Esophagus muscularis mucosa (tissue), 4 donors: ENCODE data around the gene PTX4. TPM values are rescaled to one million over a fixed set of nuclear protein-coding genes. Genes with fewer than 3 reads are reported as not detected.

Source experiments
- DNase-seq: peaks from one replicate; pipeline ENCODE4 v3.0.0-alpha.2; 2017; ENCODE audit errors: extremely low spot score
- H3K27ac ChIP-seq, 4 donors: fragments of 200-600 bp; sonication (generic); replicated peaks in 1 of 4; 1 replicate in 3 of 4; 2 replicates in 1 of 4; pipeline ENCODE4 v1.5.1; 2016 to 2019; ENCODE audit warnings: mild to moderate bottlenecking in 1 of 4
- H3K27me3 ChIP-seq, 4 donors: fragments of 200-600 bp; sonication (generic); one replicate each; pipeline versions ENCODE4 v1.5.1 to v1.6.0; 2016 to 2019
- H3K36me3 ChIP-seq, 4 donors: fragments of 200-600 bp; sonication (generic); one replicate each; pipeline ENCODE4 v1.5.1; 2016 to 2019
- H3K4me1 ChIP-seq, 4 donors: fragments of 200-600 bp; sonication (generic); one replicate each; pipeline ENCODE4 v1.5.1; 2016 to 2019
- H3K4me3 ChIP-seq, 4 donors: fragments of 200-600 bp; sonication (generic); 1 replicate in 2 of 4; 2 replicates in 2 of 4; pipeline ENCODE4 v1.5.1; 2016 to 2019; ENCODE audit warnings: mild to moderate bottlenecking in 4 of 4, moderate library complexity in 1 of 4
- H3K9me3 ChIP-seq, 4 donors: fragments of 200-600 bp; sonication (generic); 1 replicate in 3 of 4; 2 replicates in 1 of 4; pipeline ENCODE4 v1.5.1; 2016 to 2019
- EP300 ChIP-seq: sonication (generic); formaldehyde crosslinking; IDR thresholded peaks from one replicate; pipeline ENCODE4 v1.6.1; 2017; ENCODE audit warnings: antibody characterized with exemption
- POLR2A ChIP-seq: fragments of 450-650 bp; IDR thresholded peaks from one replicate; pipeline ENCODE4 v1.6.1; 2017; ENCODE audit warnings: antibody characterized with exemption, moderate library complexity, mild to moderate bottlenecking, low read depth
- POLR2AphosphoS5 ChIP-seq, 2 donors: sonication (generic); formaldehyde crosslinking; IDR thresholded peaks; one replicate each; pipeline ENCODE4 v1.6.1; 2017; ENCODE audit warnings: antibody characterized with exemption in 2 of 2
- WGBS: methylation state at CpG from one replicate; pipeline ENCODE4 v1.1.5; 2018; 5-methylcytosine and 5-hydroxymethylcytosine counted together
- intact Hi-C: fragments of 100-400 bp; cut with DNase I; formaldehyde crosslinking; loops from one replicate; pipeline ENCODE4 v1.15.1; 2023
- total RNA-seq, 4 donors: library from RNA; depleted of rRNA; stranded (reverse); fragments of >200 nt; gene quantifications; one replicate each; pipeline versions ENCODE4 v1.1.0 to v1.2.1, GENCODE V29; 2016
- TF ChIP-seq, protein P1 (sequence below), 3 experiments: fragments of 200-600 bp in 2 of 3; fragments of 450-650 bp in 1 of 3; sonication (generic) in 2 of 3; IDR thresholded peaks; one replicate each; pipeline ENCODE4 v1.5.1; 2017 to 2019; ENCODE audit warnings: antibody characterized with exemption in 3 of 3, mild to moderate bottlenecking in 2 of 3, moderate library complexity in 1 of 3

Gene PTX4
- total RNA-seq, 4 donors from 2014 or later = 0.39 to 0.75 (median 0.66) TPM; not detected in 1

DNA sequence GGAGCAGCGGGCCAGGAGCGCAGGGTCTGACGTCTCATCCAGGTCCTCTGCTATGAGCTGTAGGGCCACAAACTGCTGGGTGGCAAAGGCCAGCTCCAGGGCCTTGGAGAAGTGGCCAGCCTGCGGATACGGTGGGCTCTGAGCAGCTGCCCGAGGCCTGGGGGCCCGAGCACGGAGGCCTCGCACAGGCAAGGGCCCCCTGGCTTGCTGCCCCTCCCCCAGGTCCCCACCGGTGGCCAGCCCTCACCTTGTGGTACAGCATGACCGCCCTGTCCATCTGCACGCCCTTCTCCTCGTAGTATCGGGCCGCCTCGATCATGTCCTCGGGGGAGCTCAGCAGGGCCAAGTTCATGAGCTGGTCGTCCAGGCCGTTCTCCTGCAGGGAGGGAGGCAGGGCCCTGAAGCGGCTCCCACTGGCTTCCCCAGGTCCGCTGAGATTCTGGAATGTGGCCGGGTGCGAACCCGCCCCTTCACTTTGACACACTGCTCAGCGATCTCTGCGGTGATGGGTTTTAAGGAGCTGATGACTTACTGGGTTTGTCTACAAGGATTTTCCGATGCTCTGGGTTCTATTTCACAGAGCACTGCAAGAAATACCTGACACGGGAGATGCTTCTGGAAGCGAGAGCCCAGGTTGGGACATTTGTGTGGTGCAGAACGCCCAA lies 35.0 kb upstream of the PTX4 start:
- H3K9me3 ChIP-seq = no peaks in the 10 kb centered on the region
- H3K4me3 ChIP-seq = no peak overlapping the region
- no peak for DNase-seq
- no peak overlapping the region for H3K27ac ChIP-seq
- TF ChIP-seq POLR2A (no peak), EP300 (no peak), POLR2AphosphoS5 (IDR thresholded peaks at IDR 0.05) (no peak)
- TF ChIP-seq, protein P1, sequence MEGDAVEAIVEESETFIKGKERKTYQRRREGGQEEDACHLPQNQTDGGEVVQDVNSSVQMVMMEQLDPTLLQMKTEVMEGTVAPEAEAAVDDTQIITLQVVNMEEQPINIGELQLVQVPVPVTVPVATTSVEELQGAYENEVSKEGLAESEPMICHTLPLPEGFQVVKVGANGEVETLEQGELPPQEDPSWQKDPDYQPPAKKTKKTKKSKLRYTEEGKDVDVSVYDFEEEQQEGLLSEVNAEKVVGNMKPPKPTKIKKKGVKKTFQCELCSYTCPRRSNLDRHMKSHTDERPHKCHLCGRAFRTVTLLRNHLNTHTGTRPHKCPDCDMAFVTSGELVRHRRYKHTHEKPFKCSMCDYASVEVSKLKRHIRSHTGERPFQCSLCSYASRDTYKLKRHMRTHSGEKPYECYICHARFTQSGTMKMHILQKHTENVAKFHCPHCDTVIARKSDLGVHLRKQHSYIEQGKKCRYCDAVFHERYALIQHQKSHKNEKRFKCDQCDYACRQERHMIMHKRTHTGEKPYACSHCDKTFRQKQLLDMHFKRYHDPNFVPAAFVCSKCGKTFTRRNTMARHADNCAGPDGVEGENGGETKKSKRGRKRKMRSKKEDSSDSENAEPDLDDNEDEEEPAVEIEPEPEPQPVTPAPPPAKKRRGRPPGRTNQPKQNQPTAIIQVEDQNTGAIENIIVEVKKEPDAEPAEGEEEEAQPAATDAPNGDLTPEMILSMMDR (IDR thresholded peaks at IDR 0.05) = no peak
- 89% methylated on average over 20 of the region's 30 CpGs for WGBS
- peaks cover 12 to 66% (median 41%) of the 10 kb centered on the region in 4 donors for H3K36me3 ChIP-seq
- intact Hi-C loops = no loop called here
- H3K4me1 ChIP-seq = peaks cover 15 to 19% (median 16%) of the 10 kb centered on the region in 4 donors
- no peaks in the 10 kb centered on the region for H3K27me3 ChIP-seq

DNA sequence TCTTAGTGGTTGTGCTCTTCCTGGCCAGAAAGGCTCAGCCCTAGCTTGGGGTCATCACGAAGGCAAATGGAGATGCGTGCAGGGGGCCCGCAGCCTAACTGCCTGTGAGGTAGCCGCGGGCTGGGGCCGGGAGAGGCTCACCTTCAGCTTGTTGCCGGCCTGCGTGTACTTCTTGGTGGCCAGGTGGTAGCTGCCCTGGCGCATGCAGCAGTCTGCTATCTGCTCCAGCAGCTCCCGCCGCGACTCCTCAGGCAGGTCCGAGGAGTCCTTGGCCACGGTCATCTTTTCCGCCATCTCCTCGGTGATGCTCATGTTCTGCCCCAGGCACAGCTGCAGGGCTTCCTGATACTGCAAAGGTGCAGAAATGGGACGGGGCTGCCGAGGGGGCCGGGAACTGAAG lies 31.7 kb upstream of the PTX4 start:
- 96% methylated on average over 13 of the region's 19 CpGs for WGBS
- DNase-seq = no peak
- Histone ChIP-seq H3K9me3 (peaks cover 0 to 1% (median 0%) of the 10 kb centered on the region in 4 donors), H3K4me3 (no peak overlapping the region), H3K27ac (no peak overlapping the region), H3K27me3 (no peaks in the 10 kb centered on the region), H3K36me3 (peaks cover 12 to 78% (median 45%) of the 10 kb centered on the region in 4 donors), H3K4me1 (no peaks in the 10 kb centered on the region)
- intact Hi-C loops = no loop called here
- TF ChIP-seq, protein P1 (IDR thresholded peaks at IDR 0.05) = no peak
- TF ChIP-seq POLR2A = no peak
- no peak for TF ChIP-seq POLR2AphosphoS5 (IDR thresholded peaks at IDR 0.05)
- TF ChIP-seq EP300 = no peak

DNA sequence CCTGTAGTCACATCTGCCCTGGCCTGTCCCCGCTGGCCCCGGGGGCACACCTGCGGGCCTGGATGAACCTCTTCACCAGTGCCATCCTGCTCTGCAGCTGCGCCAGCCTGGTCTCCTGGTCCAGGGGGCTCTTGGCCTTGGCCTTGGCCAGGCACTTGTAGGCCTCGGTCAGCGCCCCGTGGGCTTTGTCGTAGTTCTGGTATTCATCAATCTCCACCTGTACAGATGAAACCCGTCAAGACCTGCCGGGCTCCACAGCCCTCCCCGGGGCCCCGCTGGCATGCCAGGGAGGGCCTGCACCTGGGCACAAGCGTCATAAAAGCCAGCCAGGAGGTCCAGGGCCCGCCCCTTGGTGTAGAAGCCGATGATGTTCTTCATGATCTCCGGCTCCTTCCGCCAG lies 31.1 kb upstream of the PTX4 start:
- TF ChIP-seq POLR2AphosphoS5 (IDR thresholded peaks at IDR 0.05) (no peak), POLR2A (no peak), EP300 (no peak)
- Histone ChIP-seq H3K9me3 (peaks cover 0 to 7% (median 0%) of the 10 kb centered on the region in 4 donors), H3K27me3 (no peaks in the 10 kb centered on the region), H3K36me3 (peaks cover 12 to 75% (median 42%) of the 10 kb centered on the region in 4 donors), H3K4me3 (no peak overlapping the region), H3K27ac (no peak overlapping the region), H3K4me1 (no peaks in the 10 kb centered on the region)
- WGBS = no CpG with 5 or more reads among the region's 17 CpGs
- intact Hi-C loops = no loop called here
- no peak for DNase-seq

DNA sequence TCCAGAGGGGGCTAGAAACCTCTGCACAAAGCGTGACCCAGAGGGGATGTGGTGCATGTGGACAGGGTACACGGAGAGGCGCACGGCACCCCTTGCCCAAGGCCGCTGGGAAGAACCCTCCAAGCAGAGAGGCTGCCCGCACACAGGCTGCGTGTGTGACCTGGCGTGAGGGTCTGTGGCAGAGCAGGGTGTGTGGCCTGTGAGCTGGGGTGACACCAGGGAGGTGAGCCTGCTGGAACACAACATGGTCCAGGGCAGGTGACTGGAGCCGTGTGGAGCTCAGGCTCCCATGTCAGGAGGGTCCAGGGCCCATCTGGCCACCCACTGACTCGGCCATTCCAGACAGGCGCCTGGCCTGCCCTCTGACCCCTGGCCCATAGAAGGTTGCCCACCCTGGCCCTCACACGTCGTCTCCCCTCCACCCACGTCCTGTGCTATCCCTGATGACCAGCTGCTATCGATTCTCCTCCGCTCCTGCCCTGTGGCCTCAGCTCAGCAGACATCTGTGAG lies 29.9 kb upstream of the PTX4 start:
- Histone ChIP-seq H3K36me3 (peaks cover 12 to 70% (median 38%) of the 10 kb centered on the region in 4 donors), H3K4me3 (no peak overlapping the region), H3K27ac (no peak overlapping the region), H3K27me3 (no peaks in the 10 kb centered on the region), H3K4me1 (no peaks in the 10 kb centered on the region), H3K9me3 (peaks cover 0 to 7% (median 3%) of the 10 kb centered on the region in 4 donors)
- intact Hi-C loops = no loop called here
- 90% methylated on average over 13 of the region's 16 CpGs for WGBS
- no peak for DNase-seq
- TF ChIP-seq, protein P1 (IDR thresholded peaks at IDR 0.05) = no peak
- TF ChIP-seq EP300 (no peak), POLR2A (no peak), POLR2AphosphoS5 (IDR thresholded peaks at IDR 0.05) (no peak)

DNA sequence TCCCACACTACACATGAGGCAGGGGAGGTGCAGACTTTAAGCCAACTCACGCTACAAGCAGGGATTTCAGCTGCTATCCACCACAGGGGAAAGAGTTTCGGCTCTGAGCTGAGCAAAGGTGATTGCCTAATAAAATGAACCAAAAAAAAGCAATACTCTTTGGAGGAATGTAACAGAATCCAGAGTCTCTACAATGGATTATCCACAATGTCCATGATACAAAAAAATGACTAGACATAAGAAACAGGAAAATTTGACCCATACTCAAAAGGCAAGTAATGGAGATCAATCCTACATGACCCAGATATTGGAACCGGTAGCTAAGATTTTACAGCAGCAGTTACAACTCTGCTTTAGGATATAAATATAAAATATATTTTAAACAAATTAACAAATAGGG lies 25.8 kb upstream of the PTX4 start:
- WGBS = 65% methylated on average over 3 of the region's 3 CpGs

More for the DNA sequence above, 25.8 kb upstream of the PTX4 start:
- DNase-seq = no peak
- Histone ChIP-seq H3K4me3 (no peak overlapping the region), H3K9me3 (peaks cover 0 to 7% (median 3%) of the 10 kb centered on the region in 4 donors), H3K27me3 (no peaks in the 10 kb centered on the region), H3K36me3 (peaks cover under 1 to 68% (median 32%) of the 10 kb centered on the region in 4 donors), H3K4me1 (peaks cover 12 to 13% (median 12%) of the 10 kb centered on the region in 4 donors), H3K27ac (no peak overlapping the region)
- intact Hi-C loops = no loop called here
- TF ChIP-seq EP300 = no peak
- no peak for TF ChIP-seq POLR2A
- no peak for TF ChIP-seq POLR2AphosphoS5 (IDR thresholded peaks at IDR 0.05)
- TF ChIP-seq, protein P1 (IDR thresholded peaks at IDR 0.05) = no peak
